Mononuclear cell (primary cell): Measurements from ENCODE around the gene INO80E. TPM values are rescaled to one million over a fixed set of nuclear protein-coding genes. Genes with fewer than 3 reads are reported as not detected.
"Not testable (repeated sequence)": the region's sequence is repeated elsewhere in the genome, so short reads cannot be mapped to it uniquely, and the experiment has no call there.

ENCODE experiments used
- H3K27me3 ChIP-seq: 2 replicates; pipeline ENCODE4 v1.6.0; 2011; ENCODE audit warnings: low read length, control low read depth; ENCODE audit not compliant: insufficient read depth
- H3K4me1 ChIP-seq: 2 replicates; pipeline ENCODE4 v1.5.1; 2011; ENCODE audit warnings: mild to moderate bottlenecking, low read length, control low read depth; ENCODE audit not compliant: insufficient read depth
- H3K4me3 ChIP-seq: 2 replicates; pipeline ENCODE4 v1.5.1; 2011; ENCODE audit warnings: mild to moderate bottlenecking, low read length, moderate library complexity
- H3K9me3 ChIP-seq: 2 replicates; pipeline ENCODE4 v1.5.1; 2011; ENCODE audit warnings: low read depth, mild to moderate bottlenecking, control low read depth, low read length
- total RNA-seq: library from RNA; depleted of rRNA; stranded (reverse); fragments of >200 nt; gene quantifications from one replicate; pipeline ENCODE4 v1.2.3, GENCODE V29; 2012

The INO80E gene
- total RNA-seq, 1 donor: 32.0 TPM

- H3K4me3 ChIP-seq: no peak overlapping the region
- H3K27me3 ChIP-seq: peaks cover 12% of the 10 kb centered on the region
- H3K4me1 ChIP-seq: peaks cover 13% of the 10 kb centered on the region
- no peaks in the 10 kb centered on the region for H3K9me3 ChIP-seq
Measured at GRCh38 chr16:30025156-30025555, 29.1 kb downstream of the INO80E start.

GRCh38 chr16:30025574-30025973 lies 29.5 kb downstream of the INO80E start:
- peaks cover 14% of the 10 kb centered on the region for H3K27me3 ChIP-seq
- no peak overlapping the region for H3K4me3 ChIP-seq
- H3K4me1 ChIP-seq: peaks cover 13% of the 10 kb centered on the region
- H3K9me3 ChIP-seq: no peaks in the 10 kb centered on the region

- H3K4me3 ChIP-seq: no peak overlapping the region
- H3K27me3 ChIP-seq: peaks cover 17% of the 10 kb centered on the region
- peaks cover 5% of the 10 kb centered on the region for H3K4me1 ChIP-seq
- no peaks in the 10 kb centered on the region for H3K9me3 ChIP-seq
Measured at GRCh38 chr16:30026449-30026848, 30.4 kb downstream of the INO80E start.

GRCh38 chr16:30027588-30028437 lies 31.8 kb downstream of the INO80E start:
- Histone ChIP-seq H3K9me3 (no peaks in the 10 kb centered on the region), H3K27me3 (peaks cover 26% of the 10 kb centered on the region), H3K4me1 (no peaks in the 10 kb centered on the region), H3K4me3 (no peak overlapping the region)

GRCh38 chr16:30028438-30029076 lies 32.5 kb downstream of the INO80E start:
- no peaks in the 10 kb centered on the region for H3K9me3 ChIP-seq
- no peaks in the 10 kb centered on the region for H3K4me1 ChIP-seq
- no peak overlapping the region for H3K4me3 ChIP-seq
- peaks cover 26% of the 10 kb centered on the region for H3K27me3 ChIP-seq

- Histone ChIP-seq H3K4me1 (no peaks in the 10 kb centered on the region), H3K27me3 (peaks cover 26% of the 10 kb centered on the region), H3K9me3 (no peaks in the 10 kb centered on the region), H3K4me3 (no peak overlapping the region)
Measured at GRCh38 chr16:30030011-30030685, 34.1 kb downstream of the INO80E start.

GRCh38 chr16:30030841-30031413 lies 34.9 kb downstream of the INO80E start, which contains the start of gene TLCD3B:
Gene TLCD3B, minus strand, starts transcription at chr16:30031271. Its CDS starts 744 bp downstream, at chr16:30030527.
- H3K27me3 ChIP-seq: peaks cover 26% of the 10 kb centered on the region
- H3K4me1 ChIP-seq: no peaks in the 10 kb centered on the region
- no peak within 1 kb of the TSS for H3K4me3 ChIP-seq
- H3K9me3 ChIP-seq: no peaks in the 10 kb centered on the region

- Histone ChIP-seq H3K9me3 (no peaks in the 10 kb centered on the region), H3K4me3 (no peak overlapping the region), H3K27me3 (peaks cover 26% of the 10 kb centered on the region), H3K4me1 (no peaks in the 10 kb centered on the region)
Measured at GRCh38 chr16:30031477-30031918, 35.5 kb downstream of the INO80E start.

GRCh38 chr16:30032083-30032819 lies 36.2 kb downstream of the INO80E start:
- Histone ChIP-seq H3K4me3 (no peak overlapping the region), H3K27me3 (peaks cover 26% of the 10 kb centered on the region), H3K9me3 (no peaks in the 10 kb centered on the region)

GRCh38 chr16:30033270-30033669 lies 37.2 kb downstream of the INO80E start:
- Histone ChIP-seq H3K27me3 (peaks cover 26% of the 10 kb centered on the region), H3K4me3 (no peak overlapping the region), H3K9me3 (no peaks in the 10 kb centered on the region), H3K4me1 (no peaks in the 10 kb centered on the region)

More at GRCh38 chr16:30032083-30032819, 36.2 kb downstream of the INO80E start:
- no peaks in the 10 kb centered on the region for H3K4me1 ChIP-seq

GRCh38 chr16:30040221-30040620 lies 44.2 kb downstream of the INO80E start:
- H3K9me3 ChIP-seq: no peaks in the 10 kb centered on the region
- H3K27me3 ChIP-seq: no peaks in the 10 kb centered on the region
- no peaks in the 10 kb centered on the region for H3K4me1 ChIP-seq
- H3K4me3 ChIP-seq: no peak overlapping the region

GRCh38 chr16:30040690-30041089 lies 44.6 kb downstream of the INO80E start:
- not testable (repeated sequence) for H3K9me3 ChIP-seq, H3K27me3 ChIP-seq, H3K4me1 ChIP-seq, H3K4me3 ChIP-seq

GRCh38 chr16:30041841-30042240 lies 45.8 kb downstream of the INO80E start:
- Histone ChIP-seq H3K4me3 (no peak overlapping the region), H3K9me3 (no peaks in the 10 kb centered on the region), H3K4me1 (no peaks in the 10 kb centered on the region), H3K27me3 (no peaks in the 10 kb centered on the region)

- H3K9me3 ChIP-seq: no peaks in the 10 kb centered on the region
- no peaks in the 10 kb centered on the region for H3K4me1 ChIP-seq
- H3K4me3 ChIP-seq: no peak overlapping the region
- no peaks in the 10 kb centered on the region for H3K27me3 ChIP-seq
Measured at GRCh38 chr16:30046178-30046577, 50.1 kb downstream of the INO80E start.
